ENCODE measurements around the gene C4BPA.

The C4BPA gene

GRCh38 chr1:207077470-207078377, 26.3 kb upstream of the C4BPA start:
- peak; percentile 70 for DNase-seq

GRCh38 chr1:207078578-207079132, 25.4 kb upstream of the C4BPA start:
- DNase-seq, result no peak

GRCh38 chr1:207079706-207080241, 24.3 kb upstream of the C4BPA start:
- DNase-seq, result no peak

GRCh38 chr1:207081088-207081487, 22.9 kb upstream of the C4BPA start:
- no peak for DNase-seq

- DNase-seq, result no peak
Observed at GRCh38 chr1:207081806-207082205, 22.2 kb upstream of the C4BPA start.

- DNase-seq, result no peak
Observed at GRCh38 chr1:207084232-207084631, 19.8 kb upstream of the C4BPA start.

- DNase-seq, result peak; percentile 69
Observed at GRCh38 chr1:207084701-207085180, 19.3 kb upstream of the C4BPA start.

- no peak for DNase-seq
Observed at GRCh38 chr1:207085887-207086286, 18.1 kb upstream of the C4BPA start.

- no peak for DNase-seq
Observed at GRCh38 chr1:207088161-207088560, 15.9 kb upstream of the C4BPA start.

GRCh38 chr1:207088701-207089626, 15.1 kb upstream of the C4BPA start, which contains the start of gene C4BPB:
TSS of gene C4BPB (plus strand) at chr1:207088860. CDS start at chr1:207089532, 672 bp downstream.
- no peak for DNase-seq

GRCh38 chr1:207089627-207090355, 14.2 kb upstream of the C4BPA start:
- DNase-seq, result no peak

GRCh38 chr1:207091200-207091908, 12.7 kb upstream of the C4BPA start:
- no peak for DNase-seq

- DNase-seq, result no peak
Observed at GRCh38 chr1:207093944-207094343, 10.1 kb upstream of the C4BPA start.

- DNase-seq, result peak; percentile 51
Observed at GRCh38 chr1:207097871-207098324, 6.1 kb upstream of the C4BPA start.

- no peak for DNase-seq
Observed at GRCh38 chr1:207101720-207102119, 2.3 kb upstream of the C4BPA start.

- DNase-seq, result no peak
Observed at GRCh38 chr1:207102146-207102545, 1.9 kb upstream of the C4BPA start.

- DNase-seq, result no peak
Observed at GRCh38 chr1:207102659-207103058, 1.4 kb upstream of the C4BPA start.

- no peak for DNase-seq
Observed at GRCh38 chr1:207109004-207109403, 5.0 kb downstream of the C4BPA start.

- DNase-seq, result no peak
Observed at GRCh38 chr1:207112616-207113296, 8.7 kb downstream of the C4BPA start.

GRCh38 chr1:207115269-207115668, 11.2 kb downstream of the C4BPA start:
- DNase-seq, result no peak

GRCh38 chr1:207124389-207124788, 20.4 kb downstream of the C4BPA start:
- no peak for DNase-seq
